GM21619 (cell line): ENCODE data around the gene TTC9.

ENCODE experiments used
- ATAC-seq: cut with Tn5 transposase; IDR thresholded peaks from one replicate; pipeline ENCODE4 v1.9.1; 2021; ENCODE audit not compliant: unreplicated experiment

The TTC9 gene

GRCh38 chr14:70641548-70642302 is at the start of gene TTC9:
TTC9 (plus strand) TSS chr14:70641916; CDS start chr14:70642130, 214 bp downstream.
- ATAC-seq = no peak

- no peak for ATAC-seq
These were observed 47.3 kb upstream of the TTC9 start for GRCh38 chr14:70594461-70594860.

GRCh38 chr14:70595443-70596185 is 46.1 kb upstream of the TTC9 start:
- ATAC-seq = no peak

GRCh38 chr14:70597731-70598130 is 44.0 kb upstream of the TTC9 start:
- ATAC-seq = no peak

GRCh38 chr14:70599345-70599744 is 42.4 kb upstream of the TTC9 start:
- no peak for ATAC-seq

GRCh38 chr14:70600382-70601157 is 41.1 kb upstream of the TTC9 start, which contains the start of gene MED6:
MED6 (minus strand) TSS chr14:70600655; CDS start chr14:70600637, 18 bp downstream.
- ATAC-seq = peak; percentile 88

GRCh38 chr14:70601162-70601561 is 40.6 kb upstream of the TTC9 start:
- ATAC-seq = no peak

GRCh38 chr14:70602254-70602653 is 39.5 kb upstream of the TTC9 start:
- ATAC-seq = no peak

GRCh38 chr14:70611216-70611615 is 30.5 kb upstream of the TTC9 start:
- ATAC-seq = no peak

- no peak for ATAC-seq
These were observed 25.1 kb upstream of the TTC9 start for GRCh38 chr14:70616646-70617045.

- no peak for ATAC-seq
These were observed 23.4 kb upstream of the TTC9 start for GRCh38 chr14:70618314-70618713.

GRCh38 chr14:70619708-70620107 is 22.0 kb upstream of the TTC9 start:
- no peak for ATAC-seq

GRCh38 chr14:70622111-70622712 is 19.5 kb upstream of the TTC9 start:
- no peak for ATAC-seq

GRCh38 chr14:70624972-70625371 is 16.7 kb upstream of the TTC9 start:
- no peak for ATAC-seq

- no peak for ATAC-seq
These were observed 9.8 kb upstream of the TTC9 start for GRCh38 chr14:70631948-70632347.

- ATAC-seq = no peak
These were observed 5.6 kb upstream of the TTC9 start for GRCh38 chr14:70635971-70636595.

- no peak for ATAC-seq
These were observed 3.3 kb upstream of the TTC9 start for GRCh38 chr14:70638416-70638815.

- peak; percentile 65 for ATAC-seq
These were observed 673 bp upstream of the TTC9 start for GRCh38 chr14:70640938-70641547.

- no peak for ATAC-seq
These were observed 853 bp downstream of the TTC9 start for GRCh38 chr14:70642303-70643235.
